Endothelial cell of umbilical vein (primary cell): Measurements from ENCODE around the gene TEX53. TPM values are rescaled to one million over a fixed set of nuclear protein-coding genes. Genes with fewer than 3 reads are reported as not detected.

Experiments
- BruUV-seq: library from RNA; stranded (reverse); fragments of 400-500 nt; replicated peaks from 2 replicates; lab custom pipeline; 2021; lab: Mats Ljungman, UMichigan
- CTCF ChIA-PET: fragments of 300-600, 350-600 bp; sonication (Branson Sonifier 250); formaldehyde crosslinking; loops from one replicate; lab custom pipeline; 2021; ENCODE audit warnings: antibody characterized with exemption, inconsistent platforms; lab: Charles Lee
- POLR2A ChIA-PET: fragments of 300-600, 350-600 bp; sonication (Branson Sonifier 250); formaldehyde crosslinking; loops from one replicate; lab custom pipeline; 2021; ENCODE audit warnings: antibody characterized with exemption, inconsistent platforms; lab: Charles Lee
- DNase-seq: peaks from one replicate; pipeline ENCODE4 v3.0.0-alpha.2; 2011; ENCODE audit warnings: low read depth, low spot score
- FAIRE-seq: peaks from 2 replicates; lab custom pipeline; 2011; peaks lifted over from hg19 to GRCh38; lab: Jason Lieb, UNC
- H2AFZ ChIP-seq: 2 replicates; pipeline ENCODE4 v1.6.0; 2012; ENCODE audit warnings: low read depth, low read length, control low read depth, inconsistent platforms
- H3K27ac ChIP-seq: 2 replicates; pipeline ENCODE4 v1.5.1; 2011; ENCODE audit warnings: low read depth, mild to moderate bottlenecking, control low read depth, low read length, moderate library complexity; ENCODE audit not compliant: insufficient read depth
- H3K27me3 ChIP-seq, 2 experiments: 2 replicates each; pipeline versions ENCODE4 v1.6.0 to v1.6.1; 2011; ENCODE audit warnings: low read length in 2 of 2, mixed read lengths in 1 of 2; ENCODE audit not compliant: control insufficient read depth in 2 of 2, insufficient read depth in 2 of 2
- H3K36me3 ChIP-seq, 2 experiments: 2 replicates in 1 of 2; 3 replicates in 1 of 2; pipeline ENCODE4 v1.5.1; 2011; ENCODE audit warnings: low read length in 2 of 2, mild to moderate bottlenecking in 1 of 2, moderate library complexity in 1 of 2; ENCODE audit not compliant: control insufficient read depth in 2 of 2, insufficient read depth in 2 of 2; ENCODE audit errors: extremely low read depth in 1 of 2
- H3K4me1 ChIP-seq: 3 replicates; pipeline ENCODE4 v1.5.1; 2011; ENCODE audit warnings: mild to moderate bottlenecking, low read length; ENCODE audit not compliant: control insufficient read depth, insufficient read depth; ENCODE audit errors: extremely low read depth
- H3K4me2 ChIP-seq: 2 replicates; pipeline ENCODE4 v1.6.1; 2011; ENCODE audit warnings: low read length, control low read depth, mixed read lengths; ENCODE audit not compliant: insufficient read depth
- H3K4me3 ChIP-seq, 3 experiments: fragments of 200-600 bp in 1 of 3; sonication (generic), shearing (Covaris generic) in 1 of 3; replicated peaks in 1 of 3; 2 replicates each; pipeline ENCODE4 v1.5.1; 2011 to 2016; ENCODE audit warnings: control low read depth in 3 of 3, low read length in 3 of 3, mild to moderate bottlenecking in 2 of 3, inconsistent platforms in 1 of 3, low read depth in 1 of 3, moderate library complexity in 1 of 3; ENCODE audit not compliant: insufficient read depth in 1 of 3
- H3K79me2 ChIP-seq: 2 replicates; pipeline ENCODE4 v1.6.0; 2012; ENCODE audit warnings: low read length, inconsistent platforms; ENCODE audit not compliant: control insufficient read depth, insufficient read depth
- H3K9ac ChIP-seq: replicated peaks from 2 replicates; pipeline ENCODE3; 2011; ENCODE audit warnings: low read length, control low read depth; ENCODE audit not compliant: insufficient read depth; ENCODE audit errors: extremely low read depth
- H3K9me1 ChIP-seq: replicated peaks from 3 replicates; pipeline ENCODE4 v1.6.0; 2011; ENCODE audit warnings: mild to moderate bottlenecking, low read length; ENCODE audit not compliant: control insufficient read depth, insufficient read depth; ENCODE audit errors: extremely low read depth
- H3K9me3 ChIP-seq: replicated peaks from 2 replicates; pipeline ENCODE4 v1.5.1; 2012; ENCODE audit warnings: low read length, inconsistent platforms; ENCODE audit not compliant: control insufficient read depth, insufficient read depth
- H4K20me1 ChIP-seq: replicated peaks from 2 replicates; pipeline ENCODE3; 2011; ENCODE audit warnings: mild to moderate bottlenecking, low read length; ENCODE audit not compliant: control insufficient read depth, insufficient read depth; ENCODE audit errors: extremely low read depth
- CTCF ChIP-seq, 2 donors: IDR thresholded peaks; 1 replicate in 1 of 2; 2 replicates in 1 of 2; pipeline ENCODE4 v1.5.1; 2011; ENCODE audit warnings: low read length in 2 of 2, mild to moderate bottlenecking in 2 of 2, moderate library complexity in 2 of 2, control low read depth in 1 of 2, inconsistent platforms in 1 of 2, low read depth in 1 of 2; ENCODE audit not compliant: insufficient read depth in 1 of 2; ENCODE audit errors: extremely low read depth in 1 of 2
- FOS ChIP-seq: IDR thresholded peaks from 2 replicates; pipeline ENCODE4 v1.6.1; 2011; ENCODE audit warnings: mild to moderate bottlenecking, low read length, moderate library complexity, borderline replicate concordance; ENCODE audit not compliant: insufficient read depth
- GATA2 ChIP-seq: IDR thresholded peaks from 2 replicates; pipeline ENCODE4 v1.7.0; 2011; ENCODE audit warnings: low read depth, mild to moderate bottlenecking, moderate library complexity, mixed read lengths, low read length; ENCODE audit not compliant: insufficient read length, insufficient read depth
- JUN ChIP-seq: IDR thresholded peaks from 2 replicates; pipeline ENCODE4 v1.6.1; 2011; ENCODE audit warnings: borderline replicate concordance, low read depth; ENCODE audit not compliant: insufficient read length, insufficient read depth
- MYC ChIP-seq: IDR thresholded peaks from one replicate; pipeline ENCODE4 v1.6.1; 2011; ENCODE audit warnings: mild to moderate bottlenecking, low read depth, low read length
- POLR2A ChIP-seq: IDR thresholded peaks from 2 replicates; pipeline ENCODE4 v1.6.1; 2012; ENCODE audit warnings: low read depth, mild to moderate bottlenecking, control low read depth, low read length
- POLR2AphosphoS5 ChIP-seq: IDR thresholded peaks from 2 replicates; pipeline ENCODE4 v1.6.1; 2012; ENCODE audit warnings: low read depth, mild to moderate bottlenecking, control low read depth, low read length, moderate library complexity; ENCODE audit not compliant: insufficient read depth
- dilution Hi-C: fragments of 300-500 bp; cut with MboI; formaldehyde crosslinking; loops from one replicate; pipeline ENCODE4 v1.15.0; 2019; ENCODE audit warnings: low sequenced_read_pairs; ENCODE audit not compliant: extremely low pct_ligation_motif_present
- intact Hi-C: fragments of 100-400 bp; cut with micrococcal nuclease; formaldehyde crosslinking; loops from one replicate; pipeline ENCODE4 v1.10.0; 2022
- polyA plus RNA-seq, 4 experiments: library from polyadenylated mRNA; depleted of rRNA in 3 of 4; stranded (reverse) in 3 of 4; unstranded in 1 of 4; fragments of >200 nt; gene quantifications; 2 replicates each; pipeline versions ENCODE4 v1.2.1 to v1.2.3, GENCODE V29; 2011 to 2012; ENCODE audit warnings: missing spikeins in 1 of 4
- total RNA-seq: library from RNA; stranded (reverse); gene quantifications from 2 replicates; pipeline ENCODE4 v1.2.3, GENCODE V29; 2021

TEX53 gene
- total and polyA plus RNA-seq, 2 donors (not counting 3 experiments of a cell fraction or from before 2014, with no cell fraction given) = not detected

GRCh38 chr9:114684036-114684435 is 26.4 kb upstream of the TEX53 start:
- H3K9me3 ChIP-seq = no peaks in the 10 kb centered on the region
- H4K20me1 ChIP-seq = no peaks in the 10 kb centered on the region
- H3K9me1 ChIP-seq = no peaks in the 10 kb centered on the region
- H3K9ac ChIP-seq = no peak overlapping the region
- FAIRE-seq (no peak), DNase-seq (no peak)
- TF ChIP-seq FOS = no peak
- no peak for TF ChIP-seq POLR2AphosphoS5
- no peak for TF ChIP-seq CTCF (IDR thresholded peaks at IDR 0.05; ENCODE audit: extremely low read depth in 1 of 2, insufficient read depth in 1 of 2, low read depth in 1 of 2, low read length in 2 of 2)
- no peak for TF ChIP-seq GATA2
- TF ChIP-seq POLR2A = no peak
- TF ChIP-seq MYC = no peak
- TF ChIP-seq JUN = no peak
- no peaks in the 10 kb centered on the region for H3K79me2 ChIP-seq
- H3K27ac ChIP-seq = no peak overlapping the region
- H3K4me1 ChIP-seq = peaks cover 3% of the 10 kb centered on the region
- dilution Hi-C loops (no loop called here), intact Hi-C loops (no loop called here)
- CTCF ChIA-PET = interaction anchor here (0.8 to 15.3 kb wide), 3 partner anchors 8 to 330 kb away, joined by 3 to 270 read pairs (median 3); no protein-coding TSS in a partner anchor
- H3K36me3 ChIP-seq = no peaks in the 10 kb centered on the region
- no peak overlapping the region for H2AFZ ChIP-seq
- no peak overlapping the region for H3K4me2 ChIP-seq
- H3K4me3 ChIP-seq = no peak overlapping the region
- BruUV-seq = no TSS peak
- no peaks in the 10 kb centered on the region for H3K27me3 ChIP-seq
- POLR2A ChIA-PET = no interaction called here
